ENCODE data around the gene SPPL2C.

- TF ChIP-seq, protein P1, sequence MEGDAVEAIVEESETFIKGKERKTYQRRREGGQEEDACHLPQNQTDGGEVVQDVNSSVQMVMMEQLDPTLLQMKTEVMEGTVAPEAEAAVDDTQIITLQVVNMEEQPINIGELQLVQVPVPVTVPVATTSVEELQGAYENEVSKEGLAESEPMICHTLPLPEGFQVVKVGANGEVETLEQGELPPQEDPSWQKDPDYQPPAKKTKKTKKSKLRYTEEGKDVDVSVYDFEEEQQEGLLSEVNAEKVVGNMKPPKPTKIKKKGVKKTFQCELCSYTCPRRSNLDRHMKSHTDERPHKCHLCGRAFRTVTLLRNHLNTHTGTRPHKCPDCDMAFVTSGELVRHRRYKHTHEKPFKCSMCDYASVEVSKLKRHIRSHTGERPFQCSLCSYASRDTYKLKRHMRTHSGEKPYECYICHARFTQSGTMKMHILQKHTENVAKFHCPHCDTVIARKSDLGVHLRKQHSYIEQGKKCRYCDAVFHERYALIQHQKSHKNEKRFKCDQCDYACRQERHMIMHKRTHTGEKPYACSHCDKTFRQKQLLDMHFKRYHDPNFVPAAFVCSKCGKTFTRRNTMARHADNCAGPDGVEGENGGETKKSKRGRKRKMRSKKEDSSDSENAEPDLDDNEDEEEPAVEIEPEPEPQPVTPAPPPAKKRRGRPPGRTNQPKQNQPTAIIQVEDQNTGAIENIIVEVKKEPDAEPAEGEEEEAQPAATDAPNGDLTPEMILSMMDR (IDR thresholded peaks at IDR 0.05) = no peak
- TF ChIP-seq POLR2A (IDR thresholded peaks at IDR 0.05) = no peak
These were observed 29.5 kb downstream of the SPPL2C start for GRCh38 chr17:45874151-45874550.
